Caco-2 (cell line): Measurements from ENCODE around the gene TGDS. TPM values are rescaled to one million over a fixed set of nuclear protein-coding genes. Genes with fewer than 3 reads are reported as not detected.

Source experiments
- BruUV-seq: library from RNA; stranded (reverse); fragments of 400-500 nt; replicated peaks from 2 replicates; lab custom pipeline; 2021; lab: Mats Ljungman, UMichigan
- CTCF ChIA-PET: fragments of 300-600 bp; sonication (Branson Sonifier 250); formaldehyde crosslinking; loops from one replicate; lab custom pipeline; 2022; ENCODE audit warnings: antibody characterized with exemption; lab: Charles Lee
- POLR2A ChIA-PET: fragments of 300-600 bp; sonication (Branson Sonifier 250); formaldehyde crosslinking; loops from one replicate; lab custom pipeline; 2022; ENCODE audit warnings: antibody characterized with exemption; lab: Charles Lee
- DNase-seq, 2 experiments: peaks; one replicate each; pipeline versions ENCODE4 v3.0.0 to v3.0.0-alpha.2; 2020 to 2022
- H3K27me3 ChIP-seq: replicated peaks from 2 replicates; pipeline ENCODE4 v1.6.0; 2011; ENCODE audit warnings: low read length; ENCODE audit not compliant: control insufficient read depth, insufficient read depth
- H3K36me3 ChIP-seq: 2 replicates; pipeline ENCODE4 v1.5.1; 2011; ENCODE audit warnings: low read length; ENCODE audit not compliant: control insufficient read depth, insufficient read depth
- H3K4me1 ChIP-seq: fragments of 250-450 bp; sonication (Bioruptor Pico); 2 replicates; pipeline ENCODE4 v1.5.1; 2020; ENCODE audit warnings: mild to moderate bottlenecking
- H3K4me3 ChIP-seq: 2 replicates; pipeline ENCODE4 v1.5.1; 2011; ENCODE audit warnings: low read depth, mild to moderate bottlenecking, control low read depth, low read length
- H3K9me3 ChIP-seq: fragments of 250-450 bp; sonication (Bioruptor Pico); 2 replicates; pipeline ENCODE4 v1.5.1; 2020; ENCODE audit warnings: mild to moderate bottlenecking, moderate library complexity
- H3K27ac Mint-ChIP-seq: one replicate; pipeline ENCODE4 v1.8.0; 2022; ENCODE audit warnings: mixed read lengths; ENCODE audit not compliant: unreplicated experiment
- H3K27me3 Mint-ChIP-seq: one replicate; pipeline ENCODE4 v1.8.0; 2022; ENCODE audit warnings: mixed read lengths; ENCODE audit not compliant: insufficient read depth, unreplicated experiment
- H3K36me3 Mint-ChIP-seq: one replicate; pipeline ENCODE4 v1.8.0; 2022; ENCODE audit warnings: mild to moderate bottlenecking, mixed read lengths; ENCODE audit not compliant: insufficient read depth, unreplicated experiment
- H3K4me1 Mint-ChIP-seq: one replicate; pipeline ENCODE4 v1.8.0; 2022; ENCODE audit warnings: low read depth, mixed read lengths; ENCODE audit not compliant: unreplicated experiment
- H3K4me3 Mint-ChIP-seq: one replicate; pipeline ENCODE4 v1.8.0; 2022; ENCODE audit warnings: mild to moderate bottlenecking, moderate library complexity, mixed read lengths; ENCODE audit not compliant: unreplicated experiment
- H3K9me3 Mint-ChIP-seq: one replicate; pipeline ENCODE4 v1.8.0; 2022; ENCODE audit warnings: mixed read lengths; ENCODE audit not compliant: unreplicated experiment
- CTCF ChIP-seq, 2 experiments: fragments of 200-600 bp in 1 of 2; IDR thresholded peaks; 1 replicate in 1 of 2; 2 replicates in 1 of 2; pipeline versions ENCODE4 v1.5.1 to v1.8.0; 2011 to 2022; ENCODE audit warnings: antibody characterized with exemption in 1 of 2, control low read depth in 1 of 2, inconsistent platforms in 1 of 2, low read depth in 1 of 2, low read length in 1 of 2, mild to moderate bottlenecking in 1 of 2, moderate library complexity in 1 of 2; ENCODE audit not compliant: insufficient read depth in 1 of 2, severe bottlenecking in 1 of 2, unreplicated experiment in 1 of 2
- intact Hi-C: fragments of 100-400 bp; cut with micrococcal nuclease; formaldehyde crosslinking; loops from one replicate; pipeline ENCODE4 v1.10.0; 2022; ENCODE audit not compliant: unreplicated experiment
- total RNA-seq: library from RNA; stranded (reverse); gene quantifications from 2 replicates; pipeline ENCODE4 v1.2.3, GENCODE V29; 2022

The TGDS gene
- total RNA-seq, 1 experiment from 2014 or later = 22.0 TPM

- BruUV-seq = no TSS peak
- Histone ChIP-seq H3K9me3 (no peaks in the 10 kb centered on the region), H3K4me3 (no peak overlapping the region), H3K36me3 (no peaks in the 10 kb centered on the region), H3K4me1 (no peaks in the 10 kb centered on the region), H3K27me3 (no peaks in the 10 kb centered on the region)
- Mint-ChIP-seq H3K27me3 (no peaks in the 10 kb centered on the region), H3K9me3 (no peaks in the 10 kb centered on the region), H3K36me3 (no peaks in the 10 kb centered on the region), H3K27ac (no peak overlapping the region), H3K4me1 (peaks cover 5% of the 10 kb centered on the region), H3K4me3 (no peak overlapping the region)
- CTCF ChIA-PET = no interaction called here
- intact Hi-C loops = no loop called here
- no peak for TF ChIP-seq CTCF (IDR thresholded peaks at IDR 0.05; ENCODE audit: insufficient read depth in 1 of 2, low read depth in 1 of 2, low read length in 1 of 2, severe bottlenecking in 1 of 2, unreplicated experiment in 1 of 2)
- DNase-seq = no peak
- POLR2A ChIA-PET = no interaction called here
Observed at GRCh38 chr13:94556041-94556440, 39.9 kb downstream of the TGDS start.

GRCh38 chr13:94553766-94554165 lies 42.2 kb downstream of the TGDS start:
- no peak for DNase-seq
- peaks cover 23% of the 10 kb centered on the region for H3K4me1 Mint-ChIP-seq
- peaks cover 4% of the 10 kb centered on the region for H3K27me3 Mint-ChIP-seq
- H3K36me3 Mint-ChIP-seq = peaks cover 18% of the 10 kb centered on the region
- no peak for TF ChIP-seq CTCF (IDR thresholded peaks at IDR 0.05; ENCODE audit: insufficient read depth in 1 of 2, low read depth in 1 of 2, low read length in 1 of 2, severe bottlenecking in 1 of 2, unreplicated experiment in 1 of 2)
- Histone ChIP-seq H3K27me3 (no peaks in the 10 kb centered on the region), H3K9me3 (no peaks in the 10 kb centered on the region), H3K4me1 (no peaks in the 10 kb centered on the region; the same call in 1 of the 2 replicates), H3K36me3 (no peaks in the 10 kb centered on the region), H3K4me3 (no peak overlapping the region)
- no peak overlapping the region for H3K4me3 Mint-ChIP-seq
- H3K9me3 Mint-ChIP-seq = no peaks in the 10 kb centered on the region
- POLR2A ChIA-PET = no interaction called here
- CTCF ChIA-PET = no interaction called here
- BruUV-seq = no TSS peak
- intact Hi-C loops = no loop called here
- H3K27ac Mint-ChIP-seq = no peak overlapping the region

- CTCF ChIA-PET = no interaction called here
- Mint-ChIP-seq H3K4me3 (no peak overlapping the region), H3K36me3 (peaks cover 19% of the 10 kb centered on the region), H3K4me1 (peaks cover 23% of the 10 kb centered on the region), H3K27me3 (peaks cover 4% of the 10 kb centered on the region), H3K9me3 (no peaks in the 10 kb centered on the region), H3K27ac (no peak overlapping the region)
- BruUV-seq = no TSS peak
- Histone ChIP-seq H3K9me3 (no peaks in the 10 kb centered on the region), H3K4me1 (peaks cover 8% of the 10 kb centered on the region), H3K36me3 (no peaks in the 10 kb centered on the region), H3K4me3 (no peak overlapping the region), H3K27me3 (no peaks in the 10 kb centered on the region)
- POLR2A ChIA-PET = no interaction called here
- TF ChIP-seq CTCF (IDR thresholded peaks at IDR 0.05; ENCODE audit: insufficient read depth in 1 of 2, low read depth in 1 of 2, low read length in 1 of 2, severe bottlenecking in 1 of 2, unreplicated experiment in 1 of 2) = no peak
- no peak for DNase-seq
- intact Hi-C loops = no loop called here
Observed at GRCh38 chr13:94552095-94552494, 43.9 kb downstream of the TGDS start.
